PC-9 (cell line): ENCODE results near the gene MAP2K1. TPM values are rescaled to one million over a fixed set of nuclear protein-coding genes. Genes with fewer than 3 reads are reported as not detected.

Source experiments
- BruUV-seq: library from RNA; stranded (reverse); fragments of 400-500 nt; replicated peaks from 2 replicates; lab custom pipeline; 2021; lab: Mats Ljungman, UMichigan
- CTCF ChIA-PET: fragments of 300-600 bp; sonication (Branson Sonifier 250); formaldehyde crosslinking; loops from one replicate; lab custom pipeline; 2022; ENCODE audit warnings: antibody characterized with exemption; lab: Charles Lee
- POLR2A ChIA-PET: fragments of 300-600 bp; sonication (Branson Sonifier 250); formaldehyde crosslinking; loops from one replicate; lab custom pipeline; 2022; ENCODE audit warnings: antibody characterized with exemption; ENCODE audit not compliant: unreplicated experiment; lab: Charles Lee
- DNase-seq, 2 experiments: peaks; one replicate each; pipeline versions ENCODE4 v3.0.0 to v3.0.0-alpha.2; 2015 to 2022; ENCODE audit warnings: mixed read lengths in 1 of 2
- H2AFZ ChIP-seq: fragments of 200-600 bp; sonication (generic); 2 replicates; pipeline ENCODE4 v1.8.1; 2017; ENCODE audit warnings: antibody characterized with exemption
- H3F3A ChIP-seq: fragments of 200-600 bp; sonication (generic); 2 replicates; pipeline ENCODE4 v1.8.1; 2017; ENCODE audit warnings: antibody characterized with exemption, mild to moderate bottlenecking, low read depth; ENCODE audit not compliant: insufficient read depth
- H3K27ac ChIP-seq: fragments of 200-600 bp; sonication (generic); 2 replicates; pipeline ENCODE4 v1.6.1; 2016; ENCODE audit warnings: mixed run types
- H3K27me3 ChIP-seq: fragments of 200-600 bp; sonication (generic); 2 replicates; pipeline ENCODE4 v1.6.1; 2016; ENCODE audit warnings: low read depth, mixed run types; ENCODE audit not compliant: insufficient read depth
- H3K36me3 ChIP-seq: fragments of 200-600 bp; sonication (generic); 2 replicates; pipeline ENCODE4 v1.6.1; 2016; ENCODE audit warnings: low read depth, mixed run types
- H3K4me1 ChIP-seq: fragments of 200-600 bp; sonication (generic); replicated peaks from 2 replicates; pipeline ENCODE4 v1.6.1; 2016; ENCODE audit warnings: mixed run types; ENCODE audit not compliant: insufficient read depth
- H3K4me2 ChIP-seq: fragments of 200-600 bp; sonication (generic); 2 replicates; pipeline ENCODE4 v1.6.1; 2017; ENCODE audit warnings: mixed run types
- H3K4me3 ChIP-seq: fragments of 200-600 bp; sonication (generic); 2 replicates; pipeline ENCODE4 v1.6.1; 2016; ENCODE audit warnings: mixed run types
- H3K79me2 ChIP-seq: fragments of 200-600 bp; sonication (generic); 2 replicates; pipeline ENCODE4 v1.6.1; 2017; ENCODE audit warnings: low read depth, mixed run types
- H3K9me2 ChIP-seq: fragments of 200-600 bp; sonication (generic); 2 replicates; pipeline ENCODE4 v1.8.1; 2017; ENCODE audit warnings: mild to moderate bottlenecking; ENCODE audit not compliant: insufficient read depth
- H3K9me3 ChIP-seq: fragments of 200-600 bp; sonication (generic); 2 replicates; pipeline ENCODE4 v1.8.1; 2016; ENCODE audit warnings: low read depth; ENCODE audit not compliant: insufficient read depth
- H4K20me1 ChIP-seq: fragments of 200-600 bp; sonication (generic); 2 replicates; pipeline ENCODE4 v1.8.1; 2017; ENCODE audit not compliant: insufficient read depth
- EZH2 ChIP-seq: fragments of 200-600 bp; sonication (generic); IDR thresholded peaks from 2 replicates; pipeline ENCODE4 v1.8.0; 2017; ENCODE audit warnings: antibody characterized with exemption, low read depth
- intact Hi-C: fragments of 100-400 bp; cut with micrococcal nuclease; formaldehyde crosslinking; loops from one replicate; pipeline ENCODE4 v1.10.0; 2022; ENCODE audit not compliant: unreplicated experiment
- total RNA-seq: library from RNA; stranded (reverse); gene quantifications from 2 replicates; pipeline ENCODE4 v1.2.3, GENCODE V29; 2021
- TF ChIP-seq, protein P1 (sequence below): fragments of 200-600 bp; sonication (generic); conservative IDR thresholded peaks from 2 replicates; pipeline ENCODE4 v1.6.1; 2017; ENCODE audit warnings: mixed run types, antibody characterized with exemption, mild to moderate bottlenecking, moderate library complexity

Gene MAP2K1
- total RNA-seq, 1 experiment from 2014 or later = 78.6 TPM

- no peak overlapping the region for H3K27ac ChIP-seq
- no peaks in the 10 kb centered on the region for H3F3A ChIP-seq
- intact Hi-C loops = no loop called here
- no peak for TF ChIP-seq EZH2
- TF ChIP-seq, protein P1, sequence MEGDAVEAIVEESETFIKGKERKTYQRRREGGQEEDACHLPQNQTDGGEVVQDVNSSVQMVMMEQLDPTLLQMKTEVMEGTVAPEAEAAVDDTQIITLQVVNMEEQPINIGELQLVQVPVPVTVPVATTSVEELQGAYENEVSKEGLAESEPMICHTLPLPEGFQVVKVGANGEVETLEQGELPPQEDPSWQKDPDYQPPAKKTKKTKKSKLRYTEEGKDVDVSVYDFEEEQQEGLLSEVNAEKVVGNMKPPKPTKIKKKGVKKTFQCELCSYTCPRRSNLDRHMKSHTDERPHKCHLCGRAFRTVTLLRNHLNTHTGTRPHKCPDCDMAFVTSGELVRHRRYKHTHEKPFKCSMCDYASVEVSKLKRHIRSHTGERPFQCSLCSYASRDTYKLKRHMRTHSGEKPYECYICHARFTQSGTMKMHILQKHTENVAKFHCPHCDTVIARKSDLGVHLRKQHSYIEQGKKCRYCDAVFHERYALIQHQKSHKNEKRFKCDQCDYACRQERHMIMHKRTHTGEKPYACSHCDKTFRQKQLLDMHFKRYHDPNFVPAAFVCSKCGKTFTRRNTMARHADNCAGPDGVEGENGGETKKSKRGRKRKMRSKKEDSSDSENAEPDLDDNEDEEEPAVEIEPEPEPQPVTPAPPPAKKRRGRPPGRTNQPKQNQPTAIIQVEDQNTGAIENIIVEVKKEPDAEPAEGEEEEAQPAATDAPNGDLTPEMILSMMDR = no peak
- no TSS peak for BruUV-seq
- no peak overlapping the region for H3K4me2 ChIP-seq
- H3K36me3 ChIP-seq = no peaks in the 10 kb centered on the region
- no peak overlapping the region for H2AFZ ChIP-seq
- H3K79me2 ChIP-seq = 0 out of 2 replicates have a peak, but pooled peaks cover 10% of the 10 kb centered on the region
- POLR2A ChIA-PET = no interaction called here
- DNase-seq = no peak
- H3K4me1 ChIP-seq = no peaks in the 10 kb centered on the region
- H3K4me3 ChIP-seq = no peak overlapping the region
- no peaks in the 10 kb centered on the region for H3K27me3 ChIP-seq
- H3K9me3 ChIP-seq = no peaks in the 10 kb centered on the region
- CTCF ChIA-PET = no interaction called here
- no peaks in the 10 kb centered on the region for H3K9me2 ChIP-seq
- no peaks in the 10 kb centered on the region for H4K20me1 ChIP-seq
Measured at GRCh38 chr15:66429117-66429516, 42.4 kb downstream of the MAP2K1 start.

DNA sequence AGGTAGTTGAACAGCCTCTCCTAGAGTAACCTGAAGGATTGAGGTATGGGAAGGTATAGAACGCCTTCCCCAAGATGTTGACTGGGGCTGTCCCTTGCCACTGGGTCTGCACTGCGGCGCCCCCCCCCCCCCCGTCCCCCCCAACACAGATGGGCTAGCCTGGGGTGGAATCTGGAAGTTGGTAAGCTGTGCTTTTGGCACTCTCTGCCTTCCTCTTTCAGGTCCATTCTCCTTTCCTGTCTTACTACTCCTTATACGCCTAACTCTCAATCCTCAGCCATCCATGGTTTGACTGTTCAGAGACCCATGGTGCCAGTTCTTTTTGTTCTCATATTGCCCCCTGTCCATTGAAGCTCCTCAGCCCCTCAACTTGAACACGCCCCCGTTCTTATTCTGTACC is 42.8 kb downstream of the MAP2K1 start:
- H2AFZ ChIP-seq = no peak overlapping the region
- DNase-seq = no peak
- BruUV-seq = no TSS peak
- H3K4me3 ChIP-seq = no peak overlapping the region
- no peak overlapping the region for H3K4me2 ChIP-seq
- no peaks in the 10 kb centered on the region for H3K9me2 ChIP-seq
- no peaks in the 10 kb centered on the region for H3K36me3 ChIP-seq
- no peaks in the 10 kb centered on the region for H3K4me1 ChIP-seq
- H3K9me3 ChIP-seq = no peaks in the 10 kb centered on the region
- H3F3A ChIP-seq = no peaks in the 10 kb centered on the region
- H3K27ac ChIP-seq = no peak overlapping the region
- intact Hi-C loops = no loop called here
- no peaks in the 10 kb centered on the region for H3K27me3 ChIP-seq
- ChIA-PET POLR2A (no interaction called here), CTCF (no interaction called here)
- 0 out of 2 replicates have a peak, but pooled peaks cover 10% of the 10 kb centered on the region for H3K79me2 ChIP-seq
- no peaks in the 10 kb centered on the region for H4K20me1 ChIP-seq
- TF ChIP-seq EZH2 = no peak
- TF ChIP-seq, protein P1 = no peak

- no peak for DNase-seq
Measured at GRCh38 chr15:66430627-66431255, 44.0 kb downstream of the MAP2K1 start.

More at GRCh38 chr15:66430627-66431255, 44.0 kb downstream of the MAP2K1 start:
- TF ChIP-seq, protein P1 = no peak
- no peak for TF ChIP-seq EZH2
- Histone ChIP-seq H3K9me3 (no peaks in the 10 kb centered on the region), H3K79me2 (0 out of 2 replicates have a peak, but pooled peaks cover 10% of the 10 kb centered on the region), H3K4me2 (no peak overlapping the region), H3K36me3 (no peaks in the 10 kb centered on the region), H3K27me3 (no peaks in the 10 kb centered on the region), H4K20me1 (no peaks in the 10 kb centered on the region), H3K4me1 (no peaks in the 10 kb centered on the region), H3K9me2 (no peaks in the 10 kb centered on the region), H3F3A (no peaks in the 10 kb centered on the region), H2AFZ (no peak overlapping the region), H3K27ac (no peak overlapping the region), H3K4me3 (no peak overlapping the region)
- ChIA-PET CTCF (no interaction called here), POLR2A (no interaction called here)
- no TSS peak for BruUV-seq
- intact Hi-C loops = no loop called here
